ENCODE measurements around the gene PCDHA9.
"Not testable (repeated sequence)": the region's sequence is repeated elsewhere in the genome, so short reads cannot be mapped to it uniquely, and the experiment has no call there.

DNA sequence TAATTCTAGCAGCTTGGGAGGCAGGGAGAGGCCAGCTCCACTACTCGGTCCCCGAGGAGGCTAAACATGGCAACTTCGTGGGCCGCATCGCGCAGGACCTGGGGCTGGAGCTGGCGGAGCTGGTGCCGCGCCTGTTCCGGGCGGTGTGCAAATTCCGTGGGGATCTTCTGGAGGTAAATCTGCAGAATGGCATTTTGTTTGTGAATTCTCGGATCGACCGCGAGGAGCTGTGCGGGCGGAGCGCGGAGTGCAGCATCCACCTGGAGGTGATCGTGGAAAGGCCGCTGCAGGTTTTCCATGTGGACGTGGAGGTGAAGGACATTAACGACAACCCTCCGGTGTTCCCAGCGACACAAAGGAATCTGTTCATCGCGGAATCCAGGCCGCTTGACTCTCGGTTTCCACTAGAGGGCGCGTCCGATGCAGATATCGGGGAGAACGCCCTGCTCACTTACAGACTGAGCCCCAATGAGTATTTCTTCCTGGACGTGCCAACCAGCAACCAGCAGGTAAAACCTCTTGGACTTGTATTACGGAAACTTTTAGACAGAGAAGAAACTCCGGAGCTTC is 13.7 kb upstream of the PCDHA9 start:
- TF ChIP-seq EP300 (IDR thresholded peaks at IDR 0.05; ENCODE audit: low read depth); POLR2A (IDR thresholded peaks at IDR 0.05); CTCF (IDR thresholded peaks at IDR 0.05); POLR2AphosphoS5 (IDR thresholded peaks at IDR 0.05): not testable (repeated sequence)

Measured in transverse colon (tissue), 4 donors.